NOMO-1 treated with DMSO at 0.1 percent for 48 hours (cell line): ENCODE measurements around the gene SGTA.
"Not testable (repeated sequence)": the region's sequence is repeated elsewhere in the genome, so short reads cannot be mapped to it uniquely, and the experiment has no call there.

Experiments
- DNase-seq: peaks from one replicate; lab custom pipeline; 2025; ENCODE audit not compliant: unreplicated experiment; lab: John Stamatoyannopoulos, UW

SGTA gene

GRCh38 chr19:2795827-2796658 is 13.0 kb upstream of the SGTA start:
- DNase-seq, result no peak

GRCh38 chr19:2793577-2793976 is 10.5 kb upstream of the SGTA start:
- DNase-seq, result no peak

- DNase-seq, result no peak
Measured at GRCh38 chr19:2793126-2793525, 10.1 kb upstream of the SGTA start.

GRCh38 chr19:2792666-2793065 is 9.6 kb upstream of the SGTA start:
- DNase-seq, result not testable (repeated sequence)

- no peak for DNase-seq
Measured at GRCh38 chr19:2791876-2792275, 8.8 kb upstream of the SGTA start.

GRCh38 chr19:2791440-2791839 is 8.4 kb upstream of the SGTA start:
- no peak for DNase-seq

- DNase-seq, result no peak
Measured at GRCh38 chr19:2790557-2791271, 7.6 kb upstream of the SGTA start.

GRCh38 chr19:2790194-2790556 is 7.1 kb upstream of the SGTA start:
- no peak for DNase-seq

GRCh38 chr19:2788237-2788636 is 5.2 kb upstream of the SGTA start:
- DNase-seq, result no peak

GRCh38 chr19:2787115-2787514 is 4.0 kb upstream of the SGTA start:
- DNase-seq, result no peak

- peak; percentile 99 for DNase-seq
Measured at GRCh38 chr19:2785244-2785997, 2.3 kb upstream of the SGTA start, which contains the start of gene THOP1. Gene THOP1 (plus strand): TSS chr19:2785503. CDS start chr19:2785663, 160 bp downstream.

GRCh38 chr19:2783781-2784145 is 690 bp upstream of the SGTA start:
- DNase-seq, result no peak

GRCh38 chr19:2782329-2782935 is 641 bp downstream of the SGTA start:
- DNase-seq, result no peak

GRCh38 chr19:2780284-2780683 is 2.8 kb downstream of the SGTA start:
- no peak for DNase-seq

- DNase-seq, result no peak
Measured at GRCh38 chr19:2779121-2779740, 3.8 kb downstream of the SGTA start.

GRCh38 chr19:2777952-2778683 is 5.0 kb downstream of the SGTA start:
- DNase-seq, result no peak

GRCh38 chr19:2775556-2776430 is 7.3 kb downstream of the SGTA start:
- DNase-seq, result no peak

GRCh38 chr19:2774953-2775555 is 8.0 kb downstream of the SGTA start:
- DNase-seq, result no peak
